ENCODE measurements around the gene IGSF21. TPM values are rescaled to one million over a fixed set of nuclear protein-coding genes. Genes with fewer than 3 reads are reported as not detected.

IGSF21 gene
- total RNA-seq, 2 experiments from 2014 or later = not detected

GRCh38 chr1:18353528-18353927 is 245.9 kb downstream of the IGSF21 start:
- intact Hi-C loops (cut with DNase I, micrococcal nuclease) = no loop called here
- Mint-ChIP-seq H3K4me3 (no peak overlapping the region), H3K36me3 (ENCODE audit: low read depth) (no peaks in the 10 kb centered on the region), H3K27ac (no peak overlapping the region), H3K4me1 (ENCODE audit: low read depth) (no peaks in the 10 kb centered on the region), H3K27me3 (peaks cover 79% of the 10 kb centered on the region), H3K9me3 (no peaks in the 10 kb centered on the region)
- ChIA-PET POLR2A (no interaction called here), CTCF (no interaction called here)
- Histone ChIP-seq H3K9me3 (ENCODE audit: control insufficient read depth in 1 of 2, insufficient read depth in 1 of 2, low read length in 2 of 2) (peaks cover 0 to 8% of the 10 kb centered on the region in 2 experiments), H3K27me3 (ENCODE audit: control insufficient read depth in 1 of 2, insufficient read depth in 2 of 2, low read length in 2 of 2) (peaks cover 9 to 13% of the 10 kb centered on the region in 2 experiments), H3K27ac (ENCODE audit: low read depth in 1 of 2, low read length in 2 of 2) (no peak overlapping the region), H3K4me1 (ENCODE audit: insufficient read depth, low read length) (no peaks in the 10 kb centered on the region), H3K36me3 (ENCODE audit: insufficient read depth, low read length) (no peaks in the 10 kb centered on the region), H3K4me3 (ENCODE audit: low read length) (no peak overlapping the region)
- no peak for DNase-seq
- no peak for ATAC-seq (ENCODE audit: poor library complexity)
- TF ChIP-seq CTCF (IDR thresholded peaks at IDR 0.05) = no peak

GRCh38 chr1:18353992-18354391 is 246.4 kb downstream of the IGSF21 start:
- H3K4me1 ChIP-seq (ENCODE audit: insufficient read depth, low read length) = no peaks in the 10 kb centered on the region
- DNase-seq = no peak
- Mint-ChIP-seq H3K9me3 (no peaks in the 10 kb centered on the region), H3K4me3 (no peak overlapping the region), H3K36me3 (ENCODE audit: low read depth) (no peaks in the 10 kb centered on the region), H3K27me3 (peaks cover 79% of the 10 kb centered on the region), H3K4me1 (ENCODE audit: low read depth) (no peaks in the 10 kb centered on the region), H3K27ac (no peak overlapping the region)
- no peak for TF ChIP-seq CTCF (IDR thresholded peaks at IDR 0.05)
- H3K4me3 ChIP-seq (ENCODE audit: low read length) = no peak overlapping the region
- peaks cover 0 to 8% of the 10 kb centered on the region in 2 experiments for H3K9me3 ChIP-seq (ENCODE audit: control insufficient read depth in 1 of 2, insufficient read depth in 1 of 2, low read length in 2 of 2)
- intact Hi-C loops (cut with DNase I, micrococcal nuclease) = no loop called here
- no peak for ATAC-seq (ENCODE audit: poor library complexity)
- peaks cover 13% of the 10 kb centered on the region in 2 experiments for H3K27me3 ChIP-seq (ENCODE audit: control insufficient read depth in 1 of 2, insufficient read depth in 2 of 2, low read length in 2 of 2)
- H3K27ac ChIP-seq (ENCODE audit: low read depth in 1 of 2, low read length in 2 of 2) = no peak overlapping the region
- ChIA-PET POLR2A (no interaction called here), CTCF (no interaction called here)
- no peaks in the 10 kb centered on the region for H3K36me3 ChIP-seq (ENCODE audit: insufficient read depth, low read length)

- Mint-ChIP-seq H3K4me1 (ENCODE audit: low read depth) (no peaks in the 10 kb centered on the region), H3K36me3 (ENCODE audit: low read depth) (no peaks in the 10 kb centered on the region), H3K27ac (no peak overlapping the region), H3K4me3 (no peak overlapping the region), H3K27me3 (peaks cover 76% of the 10 kb centered on the region), H3K9me3 (no peaks in the 10 kb centered on the region)
- Histone ChIP-seq H3K4me1 (ENCODE audit: insufficient read depth, low read length) (no peaks in the 10 kb centered on the region), H3K9me3 (ENCODE audit: control insufficient read depth in 1 of 2, insufficient read depth in 1 of 2, low read length in 2 of 2) (peaks cover 0 to 8% of the 10 kb centered on the region in 2 experiments), H3K36me3 (ENCODE audit: insufficient read depth, low read length) (no peaks in the 10 kb centered on the region), H3K4me3 (ENCODE audit: low read length) (no peak overlapping the region), H3K27ac (ENCODE audit: low read depth in 1 of 2, low read length in 2 of 2) (no peak overlapping the region), H3K27me3 (ENCODE audit: control insufficient read depth in 1 of 2, insufficient read depth in 2 of 2, low read length in 2 of 2) (peaks cover 13% of the 10 kb centered on the region in 2 experiments)
- intact Hi-C loops (cut with DNase I, micrococcal nuclease) = no loop called here
- ChIA-PET CTCF (no interaction called here), POLR2A (no interaction called here)
- TF ChIP-seq CTCF (IDR thresholded peaks at IDR 0.05) = no peak
- ATAC-seq (ENCODE audit: poor library complexity) (no peak), DNase-seq (no peak)
Observed at GRCh38 chr1:18354612-18355011, 247.0 kb downstream of the IGSF21 start.

Measured in CD4-positive, alpha-beta T cell (primary cell).